Activated gamma-delta T cell (primary cell): Measurements from ENCODE around the gene SSBP4.
"Not testable (repeated sequence)": the region's sequence is repeated elsewhere in the genome, so short reads cannot be mapped to it uniquely, and the experiment has no call there.

Experiments
- DNase-seq: peaks from one replicate; lab custom pipeline; 2025; lab: John Stamatoyannopoulos, UW
- total RNA-seq, 2 donors: gene quantifications; one replicate each; lab custom pipeline; 2026; lab: John Stamatoyannopoulos, UW

SSBP4 gene
- total RNA-seq: 62.5 to 73.6 reads per million in 2 donors

DNA sequence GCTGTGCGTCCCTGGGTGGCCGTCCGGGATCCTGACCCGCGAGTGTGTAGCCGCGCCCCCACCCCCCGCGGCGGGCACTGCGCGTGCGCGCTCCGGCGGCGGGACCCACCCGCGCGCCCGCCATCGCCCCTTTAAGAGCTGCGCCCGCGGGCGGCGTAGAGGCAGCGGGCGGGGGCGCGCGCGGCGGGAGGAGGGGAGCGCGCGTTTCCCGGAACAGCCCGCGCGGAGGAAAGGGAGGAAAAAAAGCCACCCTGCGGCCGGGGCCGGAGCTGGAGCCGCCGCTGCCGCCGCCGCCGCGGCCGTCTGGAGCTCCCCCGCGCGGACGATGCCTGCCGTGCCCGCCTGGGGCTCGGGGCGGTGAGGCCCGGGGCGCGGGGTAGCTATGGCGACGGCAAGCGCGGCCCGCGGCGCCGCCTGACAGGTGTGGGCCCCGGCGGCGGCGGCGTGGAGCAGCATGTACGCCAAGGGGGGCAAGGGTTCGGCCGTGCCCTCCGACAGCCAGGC is at the start of gene SSBP4:
TSS of gene SSBP4 (plus strand) at position 204 of the 504 bp plus-strand sequence. CDS start at position 455, 251 bp downstream.
- peak; percentile 71 for DNase-seq

DNA sequence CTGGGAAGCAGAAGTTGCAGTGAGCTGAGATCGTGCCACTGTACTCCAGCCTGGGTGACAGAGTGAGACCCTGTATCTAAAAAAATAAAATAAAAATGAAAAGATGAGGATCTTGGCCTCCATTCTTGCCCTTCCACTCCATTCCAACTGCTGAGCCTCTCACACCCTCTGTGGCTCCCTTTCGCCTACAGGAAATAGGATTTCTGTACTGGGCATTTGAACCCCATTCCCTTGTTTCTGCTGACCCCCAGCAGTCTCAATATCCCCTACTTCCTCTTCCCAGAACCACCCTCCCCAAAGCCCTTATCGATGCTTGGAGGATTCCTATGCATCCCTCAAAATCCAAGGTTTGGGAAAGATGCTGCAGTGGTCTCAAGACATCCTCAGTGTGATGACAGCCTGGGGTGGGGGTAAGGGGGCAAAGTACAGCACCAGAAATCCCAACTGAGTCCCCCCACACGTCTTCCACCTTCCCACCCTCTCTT is 45.7 kb upstream of the SSBP4 start:
- no peak for DNase-seq

DNA sequence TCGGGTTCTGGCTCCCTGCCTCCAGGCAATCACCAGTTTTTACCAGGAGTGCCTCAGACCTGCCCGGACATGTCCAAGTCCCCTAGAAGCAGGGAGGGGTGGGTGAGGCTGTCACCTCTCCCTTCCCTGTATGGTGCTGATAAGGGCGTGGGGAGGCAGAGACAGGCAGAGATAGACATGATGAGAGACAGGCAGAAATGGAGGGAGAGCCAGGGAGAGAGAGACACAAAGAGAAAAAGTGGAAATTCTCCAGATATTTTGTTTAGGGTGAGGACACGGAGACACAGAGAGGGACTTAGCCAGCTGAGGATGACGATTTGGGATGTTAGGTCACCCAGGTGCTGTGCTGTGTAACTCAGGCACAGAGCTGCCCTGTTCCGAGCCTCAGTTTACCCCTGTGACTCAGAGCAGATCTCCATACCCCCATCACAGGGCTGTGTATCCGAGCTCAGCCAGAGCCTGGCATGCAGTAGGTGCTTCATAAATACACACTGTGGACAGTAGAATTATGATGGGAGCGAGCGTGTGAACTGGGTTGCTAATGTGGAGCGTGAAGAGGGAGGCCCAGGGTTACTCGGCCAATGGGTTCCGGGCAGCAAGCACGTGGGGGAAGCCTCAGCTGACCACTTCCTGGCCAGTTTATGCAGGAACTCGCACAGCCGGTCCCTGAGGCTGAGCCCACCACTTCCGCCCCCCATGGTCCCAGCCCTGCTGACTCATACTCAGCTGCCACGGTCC is 45.1 kb upstream of the SSBP4 start:
- DNase-seq: no peak

DNA sequence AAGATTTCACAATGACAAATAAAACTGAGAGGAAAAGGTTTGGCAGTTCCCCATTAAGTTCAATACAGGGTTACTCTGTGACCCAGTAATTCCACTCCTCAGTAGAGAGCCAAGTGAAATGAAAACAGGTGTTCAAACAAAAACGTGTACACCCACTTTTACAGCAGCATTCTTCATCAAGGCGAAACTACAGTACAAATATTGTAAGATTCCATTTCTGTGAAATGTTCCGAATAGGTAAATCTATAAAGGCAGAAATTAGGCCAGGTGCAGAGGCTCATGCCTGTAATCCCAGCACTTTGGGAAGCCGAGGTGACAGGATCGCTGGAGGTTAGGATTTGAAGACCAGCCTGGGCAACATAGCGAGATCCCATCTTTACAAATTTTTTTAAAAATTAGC is 42.2 kb upstream of the SSBP4 start:
- no peak for DNase-seq

DNA sequence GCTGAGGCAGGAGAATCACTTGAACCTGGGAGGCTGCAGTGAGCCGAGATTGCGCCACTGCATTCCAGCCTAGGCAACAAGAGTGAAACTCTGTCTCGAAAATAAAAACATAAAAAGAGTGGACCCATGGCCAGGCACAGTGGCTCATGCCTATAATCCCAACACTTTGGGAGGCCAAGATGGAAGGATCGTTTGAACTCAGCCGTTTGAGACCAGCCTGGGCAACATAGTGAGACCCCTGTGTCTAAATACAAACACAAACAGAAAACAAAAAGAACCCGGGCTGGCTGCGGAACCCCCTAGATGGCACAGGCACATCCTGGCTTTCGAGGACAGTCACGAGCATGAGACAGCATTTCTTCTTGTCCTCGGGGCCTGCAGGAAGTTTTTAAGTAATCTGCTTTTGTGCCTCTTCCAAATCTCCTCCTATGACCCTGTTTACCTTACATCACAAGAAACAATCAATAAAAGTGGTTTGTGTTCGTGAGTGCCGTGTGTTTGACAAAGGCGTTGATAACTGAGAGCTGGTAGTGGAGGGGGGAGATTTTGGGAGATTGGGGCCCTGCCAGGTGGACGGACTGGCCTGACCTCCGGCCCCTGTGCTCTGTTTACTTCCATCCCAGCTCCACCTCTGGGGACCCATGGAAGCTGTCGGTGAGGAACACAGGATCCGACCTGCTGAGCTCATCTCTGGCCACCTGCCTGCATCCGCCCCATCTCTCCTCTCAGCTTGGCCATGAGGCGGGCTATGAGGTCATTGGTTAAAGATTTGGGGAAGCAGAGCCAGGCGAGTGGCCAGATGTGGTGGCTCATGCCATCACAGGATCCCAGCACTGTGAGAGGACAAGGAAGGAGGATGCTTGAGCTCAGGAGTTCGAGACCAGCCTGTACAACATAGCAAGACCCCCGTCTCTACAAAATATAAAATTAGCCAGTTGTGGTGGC is 39.1 kb upstream of the SSBP4 start:
- DNase-seq: no peak

DNA sequence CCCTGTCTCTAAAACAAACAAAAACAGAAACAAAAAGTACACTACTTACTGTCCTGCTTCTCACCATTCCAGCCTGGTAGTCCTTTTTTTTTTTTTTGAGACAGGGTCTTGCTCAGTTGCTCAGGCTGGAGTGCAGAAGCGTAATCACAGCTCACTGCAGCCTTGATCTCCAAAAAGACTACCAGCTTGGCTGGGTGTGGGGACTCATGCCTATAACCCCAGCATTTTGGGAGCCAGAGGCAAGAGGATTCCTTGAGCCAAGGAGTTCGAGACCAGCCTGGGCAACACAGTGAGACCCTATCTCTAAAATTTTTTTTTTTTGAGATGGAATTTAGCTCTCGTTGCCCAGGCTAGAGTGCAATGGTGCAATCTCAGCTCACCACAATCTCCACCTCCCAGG is 38.4 kb upstream of the SSBP4 start:
- DNase-seq: no peak

DNA sequence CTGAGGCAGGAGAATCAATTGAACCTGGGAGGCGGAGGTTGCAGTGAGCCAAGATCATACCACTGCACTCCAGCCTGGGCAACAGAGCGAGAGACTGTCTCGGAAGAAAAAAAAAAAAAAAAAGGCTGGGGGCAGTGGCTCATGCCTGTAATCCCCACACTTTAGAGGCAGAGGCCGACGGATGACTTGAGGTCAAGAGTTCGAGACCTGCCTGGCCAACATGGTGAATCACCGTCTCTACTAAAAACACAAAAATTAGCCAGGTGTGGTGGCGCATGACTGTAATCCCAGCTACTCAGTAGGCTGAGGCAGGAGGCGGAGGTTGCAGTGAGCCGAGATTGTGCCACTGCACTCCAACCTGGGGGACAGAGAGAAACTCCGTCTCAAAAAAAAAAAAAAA is 35.6 kb upstream of the SSBP4 start:
- not testable (repeated sequence) for DNase-seq

DNA sequence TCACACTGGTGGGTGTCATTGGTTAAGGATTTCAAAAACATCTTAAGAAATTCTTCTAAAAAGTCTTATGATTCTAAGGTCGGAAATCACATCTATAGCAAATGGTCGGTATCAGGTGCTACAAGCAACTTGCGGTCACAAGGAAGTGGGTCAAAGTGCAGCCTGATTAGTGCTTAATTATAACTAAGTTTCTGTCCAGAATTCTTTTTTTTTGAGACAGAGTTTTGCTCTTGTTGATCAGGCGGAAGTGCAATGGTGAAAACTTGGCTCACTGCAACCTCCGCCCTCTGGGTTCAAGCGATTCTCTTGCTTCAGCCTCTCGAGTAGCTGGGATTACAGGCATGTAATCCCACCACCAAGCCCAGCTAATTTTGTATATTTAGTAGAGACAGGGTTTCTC is 34.4 kb upstream of the SSBP4 start:
- no peak for DNase-seq

DNA sequence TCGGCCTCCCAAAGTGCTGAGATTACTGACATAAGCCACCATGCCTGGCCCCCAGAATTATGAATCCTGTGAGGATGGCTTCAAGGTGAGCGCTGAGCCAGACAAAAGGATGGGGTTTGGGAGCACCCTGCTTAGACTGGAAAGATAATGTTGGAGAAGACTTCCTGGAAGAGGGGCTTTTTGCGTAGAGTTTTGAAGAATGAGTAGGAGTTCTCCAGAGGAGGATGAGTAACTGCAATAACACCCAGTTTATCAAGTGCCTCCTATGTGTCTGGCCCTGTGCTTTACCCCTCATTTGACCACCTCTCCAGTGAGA is 33.9 kb upstream of the SSBP4 start:
- no peak for DNase-seq

DNA sequence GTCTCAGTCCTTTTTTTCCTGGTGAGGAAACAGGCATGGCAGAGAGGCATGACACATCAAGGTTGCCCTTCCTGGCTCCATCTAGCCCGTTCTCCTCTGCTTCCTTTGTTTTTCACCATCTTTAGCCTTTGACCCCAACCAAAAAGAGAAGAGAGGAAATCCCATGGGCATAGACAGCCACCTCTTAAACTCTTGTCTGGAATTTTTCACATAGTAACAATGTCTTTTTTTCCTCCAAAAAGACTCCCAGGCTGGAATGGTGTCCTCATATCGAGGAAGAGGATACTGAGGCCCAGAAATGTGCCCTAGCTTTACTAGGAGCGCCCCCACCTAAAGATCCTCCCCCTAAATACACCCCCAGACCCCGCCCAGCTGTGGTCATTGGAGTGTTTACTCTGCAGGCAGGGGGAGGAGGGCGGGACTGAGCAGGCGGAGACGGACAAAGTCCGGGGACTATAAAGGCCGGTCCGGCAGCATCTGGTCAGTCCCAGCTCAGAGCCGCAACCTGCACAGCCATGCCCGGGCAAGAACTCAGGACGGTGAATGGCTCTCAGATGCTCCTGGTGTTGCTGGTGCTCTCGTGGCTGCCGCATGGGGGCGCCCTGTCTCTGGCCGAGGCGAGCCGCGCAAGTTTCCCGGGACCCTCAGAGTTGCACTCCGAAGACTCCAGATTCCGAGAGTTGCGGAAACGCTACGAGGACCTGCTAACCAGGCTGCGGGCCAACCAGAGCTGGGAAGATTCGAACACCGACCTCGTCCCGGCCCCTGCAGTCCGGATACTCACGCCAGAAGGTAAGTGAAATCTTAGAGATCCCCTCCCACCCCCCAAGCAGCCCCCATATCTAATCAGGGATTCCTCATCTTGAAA is 33.3 kb upstream of the SSBP4 start, which contains the start of gene GDF15:
TSS of gene GDF15 (plus strand) at position 484 of the 868 bp plus-strand sequence. CDS start at position 516, 32 bp downstream.
- no peak for DNase-seq

DNA sequence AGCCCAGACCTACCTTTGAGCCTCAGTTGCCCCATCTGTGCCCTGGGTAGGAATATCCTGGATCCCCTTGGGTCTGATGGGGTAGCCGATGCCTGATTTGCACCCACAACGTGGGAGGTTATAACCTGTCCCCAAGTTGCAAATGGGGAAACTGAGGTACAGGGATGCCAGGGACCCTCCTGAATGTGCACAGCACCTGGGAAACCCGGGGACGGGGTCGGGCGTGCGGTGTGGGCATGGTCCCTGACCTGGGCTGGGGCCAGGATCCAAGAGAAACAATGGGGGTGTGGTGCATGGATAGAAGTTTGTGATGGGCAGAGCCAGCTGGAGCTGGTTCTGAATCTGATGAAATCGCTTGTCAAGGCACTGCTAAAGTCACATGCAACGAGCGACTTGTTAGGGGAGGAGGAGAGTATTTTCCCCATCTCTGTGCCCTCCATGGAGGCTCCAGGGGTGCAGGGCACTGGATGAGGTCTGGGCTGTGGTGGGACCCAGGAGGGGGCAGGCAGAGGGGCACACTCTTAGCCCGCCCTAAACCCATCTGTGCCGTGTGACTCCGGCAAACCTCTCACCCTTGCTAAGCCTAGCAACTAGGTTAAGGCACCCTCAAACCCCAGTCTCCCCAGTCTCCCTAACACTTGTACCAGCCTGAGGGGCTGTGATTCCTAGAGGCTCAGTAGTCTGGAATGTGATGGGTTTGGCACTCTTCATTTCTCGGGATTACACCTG is 32.5 kb upstream of the SSBP4 start:
- no peak for DNase-seq

DNA sequence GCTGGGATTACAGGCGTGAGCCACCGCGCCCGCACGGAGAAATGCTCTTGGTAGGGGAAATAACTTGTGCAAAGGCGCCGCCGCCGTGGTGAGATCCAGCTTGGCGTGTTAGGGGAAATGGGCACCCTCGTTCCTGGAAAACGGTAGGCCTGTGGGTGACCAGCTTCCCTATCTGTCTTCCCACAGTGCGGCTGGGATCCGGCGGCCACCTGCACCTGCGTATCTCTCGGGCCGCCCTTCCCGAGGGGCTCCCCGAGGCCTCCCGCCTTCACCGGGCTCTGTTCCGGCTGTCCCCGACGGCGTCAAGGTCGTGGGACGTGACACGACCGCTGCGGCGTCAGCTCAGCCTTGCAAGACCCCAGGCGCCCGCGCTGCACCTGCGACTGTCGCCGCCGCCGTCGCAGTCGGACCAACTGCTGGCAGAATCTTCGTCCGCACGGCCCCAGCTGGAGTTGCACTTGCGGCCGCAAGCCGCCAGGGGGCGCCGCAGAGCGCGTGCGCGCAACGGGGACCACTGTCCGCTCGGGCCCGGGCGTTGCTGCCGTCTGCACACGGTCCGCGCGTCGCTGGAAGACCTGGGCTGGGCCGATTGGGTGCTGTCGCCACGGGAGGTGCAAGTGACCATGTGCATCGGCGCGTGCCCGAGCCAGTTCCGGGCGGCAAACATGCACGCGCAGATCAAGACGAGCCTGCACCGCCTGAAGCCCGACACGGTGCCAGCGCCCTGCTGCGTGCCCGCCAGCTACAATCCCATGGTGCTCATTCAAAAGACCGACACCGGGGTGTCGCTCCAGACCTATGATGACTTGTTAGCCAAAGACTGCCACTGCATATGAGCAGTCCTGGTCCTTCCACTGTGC is 30.9 kb upstream of the SSBP4 start:
- DNase-seq: peak; percentile 58

DNA sequence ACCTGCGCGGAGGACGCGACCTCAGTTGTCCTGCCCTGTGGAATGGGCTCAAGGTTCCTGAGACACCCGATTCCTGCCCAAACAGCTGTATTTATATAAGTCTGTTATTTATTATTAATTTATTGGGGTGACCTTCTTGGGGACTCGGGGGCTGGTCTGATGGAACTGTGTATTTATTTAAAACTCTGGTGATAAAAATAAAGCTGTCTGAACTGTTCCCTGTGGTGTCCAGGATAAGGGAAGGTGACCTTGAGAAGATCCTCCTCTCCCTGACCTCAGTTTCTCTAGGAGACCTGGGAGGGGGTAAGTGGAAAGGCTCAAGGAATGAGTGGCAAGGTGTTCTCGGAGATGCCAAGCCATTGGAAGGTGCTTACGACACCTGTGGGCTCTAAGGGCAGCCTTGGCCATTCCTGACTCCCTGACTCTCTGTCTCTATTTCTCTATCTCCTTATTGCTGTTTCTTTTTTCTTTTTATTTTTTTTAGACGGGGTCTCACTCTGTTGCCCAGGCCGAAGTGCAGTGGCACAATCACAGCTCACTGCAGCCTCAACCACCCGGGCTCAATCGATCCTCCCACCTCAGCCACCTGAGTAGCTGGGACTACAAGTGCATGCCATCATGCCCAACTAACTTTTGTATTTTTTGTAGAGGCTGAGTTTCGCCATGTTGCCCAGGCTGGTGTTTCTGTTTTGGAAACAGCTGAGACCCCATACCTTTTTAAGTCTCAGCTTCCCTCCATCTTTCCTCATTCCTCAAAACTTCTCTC is 30.1 kb upstream of the SSBP4 start:
- DNase-seq: no peak

DNA sequence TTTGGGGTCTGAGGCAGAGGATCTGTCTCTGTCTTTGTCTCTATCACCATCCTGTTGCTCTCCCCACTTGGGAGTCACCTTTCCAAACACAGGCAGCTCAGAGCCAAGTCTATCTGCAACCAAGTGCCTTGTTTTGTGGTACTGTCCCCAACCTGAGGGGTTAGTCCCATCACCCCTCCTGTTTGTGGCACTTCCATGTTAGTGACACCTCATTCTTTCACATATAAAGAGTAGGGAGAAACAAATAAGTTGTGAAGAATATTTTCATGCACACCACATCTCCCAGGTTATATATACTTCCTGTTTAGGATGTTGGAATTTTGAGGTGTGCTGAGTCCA is 29.5 kb upstream of the SSBP4 start:
- DNase-seq: no peak

DNA sequence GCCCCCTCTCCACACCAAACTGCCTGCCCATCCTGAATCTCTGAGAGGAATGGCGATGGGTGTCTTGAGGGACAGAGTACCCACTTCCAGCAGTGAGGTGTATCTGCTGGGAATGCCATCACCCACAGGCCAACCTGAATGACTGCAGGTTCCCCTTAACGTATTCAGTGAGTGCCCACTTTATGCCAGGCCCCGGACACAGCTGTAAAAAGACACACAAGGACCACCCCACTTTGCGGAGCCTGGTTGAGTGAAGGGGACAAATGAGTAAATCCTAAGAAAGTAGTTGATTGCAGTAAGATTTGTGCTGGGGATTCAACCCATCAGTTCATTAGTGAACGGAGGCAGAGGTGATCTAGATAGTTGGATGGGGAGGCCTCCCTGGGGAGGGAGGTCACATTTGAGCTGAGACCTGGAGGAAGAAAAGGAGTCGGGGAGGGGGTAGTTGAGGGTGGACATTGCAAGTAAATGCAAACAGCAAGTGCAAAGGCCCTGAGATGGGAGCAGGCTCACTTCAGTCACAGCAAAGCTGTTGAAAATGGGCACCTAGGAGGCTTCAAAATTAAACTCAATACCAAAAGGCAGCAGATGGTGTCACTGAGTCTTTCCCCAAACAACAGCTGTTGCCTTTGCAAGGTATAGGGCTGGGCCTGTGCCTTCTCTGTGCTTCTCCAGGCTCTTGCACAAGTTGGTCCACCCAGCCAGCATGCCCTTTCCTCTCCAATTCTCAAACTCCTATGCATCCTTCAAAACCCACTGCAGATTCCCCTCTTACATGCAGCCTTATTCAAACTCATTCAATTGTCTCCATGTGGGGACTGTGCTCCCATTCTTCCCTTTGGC is 28.9 kb upstream of the SSBP4 start:
- no peak for DNase-seq

DNA sequence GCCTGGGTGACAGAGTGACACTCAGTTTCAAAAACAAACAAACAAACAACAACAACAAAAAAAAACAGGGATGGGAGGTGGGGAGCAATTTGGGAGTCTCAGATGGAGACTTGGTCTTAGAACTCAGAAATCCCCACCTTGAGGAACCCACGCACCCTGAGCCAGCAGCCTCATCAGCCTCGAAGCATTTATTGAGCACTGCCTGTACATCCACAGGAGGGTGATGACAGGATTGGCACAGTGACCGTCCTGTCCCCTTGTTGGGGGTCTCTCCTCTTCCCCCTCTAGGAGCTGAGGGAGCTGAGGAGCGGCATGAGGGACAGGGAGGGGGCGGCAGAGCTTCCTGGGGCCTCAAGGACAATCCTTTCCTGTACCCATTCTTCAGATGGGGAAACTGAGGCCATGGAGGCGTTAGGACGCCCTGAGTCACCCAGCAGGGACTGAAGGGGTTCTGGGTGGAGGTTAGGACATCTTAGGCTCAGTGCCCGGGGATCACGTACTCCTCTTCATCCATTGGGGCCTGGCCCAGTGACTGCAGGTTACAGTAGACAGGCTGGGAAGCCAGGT is 27.6 kb upstream of the SSBP4 start:
- no peak for DNase-seq

DNA sequence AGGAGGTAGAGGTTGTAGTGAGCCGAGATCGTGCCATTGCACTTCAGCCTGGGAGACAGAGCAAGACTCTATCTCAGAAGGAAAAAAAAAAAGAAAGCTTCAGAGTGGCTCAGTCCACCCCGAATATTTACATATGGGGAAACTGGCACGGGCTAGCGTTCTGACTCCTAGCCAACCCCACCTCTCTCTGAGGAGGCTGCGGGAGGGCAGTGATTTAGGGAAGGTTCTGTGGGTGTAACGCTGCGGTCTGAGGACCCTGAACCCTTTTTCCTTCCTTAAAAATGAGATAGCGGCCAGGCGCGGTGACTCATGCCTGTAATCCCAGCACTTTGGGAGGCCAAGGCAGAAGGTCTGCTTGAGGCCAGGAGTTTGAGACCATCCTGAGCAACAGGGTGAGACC is 26.8 kb upstream of the SSBP4 start:
- DNase-seq: no peak

DNA sequence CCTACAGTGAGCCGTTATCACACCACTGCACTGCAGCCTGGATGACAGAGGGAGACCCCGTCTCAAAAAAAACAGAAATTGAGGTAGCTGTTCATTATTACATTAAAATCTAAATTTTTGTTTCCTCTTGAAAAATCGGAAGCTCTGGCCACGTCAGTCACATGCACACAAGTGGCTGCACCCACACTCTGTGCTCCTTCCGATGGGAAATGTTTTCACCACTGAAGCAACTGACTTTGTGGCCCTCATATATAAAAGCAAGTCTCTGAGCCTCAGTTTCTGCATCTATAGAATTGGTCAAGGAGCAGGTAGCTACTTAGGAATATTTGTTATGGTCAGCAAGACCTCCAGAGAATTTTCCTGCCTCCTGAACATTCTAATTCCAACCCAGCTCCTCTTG is 26.3 kb upstream of the SSBP4 start:
- no peak for DNase-seq
